Trophoblast cell (in vitro differentiated cells and primary cell): Measurements from ENCODE around the gene PLEKHM3.

Source experiments
- DNase-seq, 2 donors: peaks; one replicate each; pipeline ENCODE4 v3.0.0-alpha.2; 2016
- H2AFZ ChIP-seq: 2 replicates; pipeline ENCODE4 v1.6.1; 2013; ENCODE audit warnings: low read length, moderate library complexity, mild to moderate bottlenecking; ENCODE audit not compliant: insufficient read depth, poor library complexity
- H2AK5ac ChIP-seq: 2 replicates; pipeline ENCODE4 v1.6.1; 2013; ENCODE audit warnings: mild to moderate bottlenecking, low read length
- H2BK120ac ChIP-seq: 2 replicates; pipeline ENCODE4 v1.6.1; 2013; ENCODE audit warnings: low read length, mild to moderate bottlenecking, moderate library complexity; ENCODE audit not compliant: insufficient read depth, poor library complexity
- H2BK12ac ChIP-seq: 2 replicates; pipeline ENCODE4 v1.6.1; 2013; ENCODE audit warnings: mild to moderate bottlenecking, low read length, moderate library complexity
- H2BK5ac ChIP-seq: 2 replicates; pipeline ENCODE4 v1.6.1; 2013; ENCODE audit warnings: low read length, low read depth, moderate library complexity, mild to moderate bottlenecking; ENCODE audit not compliant: poor library complexity
- H3K14ac ChIP-seq: 2 replicates; pipeline ENCODE4 v1.6.1; 2013; ENCODE audit warnings: mild to moderate bottlenecking, low read length
- H3K18ac ChIP-seq: 2 replicates; pipeline ENCODE4 v1.6.1; 2013; ENCODE audit warnings: mild to moderate bottlenecking, low read length
- H3K23ac ChIP-seq: 2 replicates; pipeline ENCODE4 v1.6.1; 2013; ENCODE audit warnings: low read length
- H3K27ac ChIP-seq: 2 replicates; pipeline ENCODE4 v1.5.1; 2013; ENCODE audit warnings: low read depth, mild to moderate bottlenecking, inconsistent platforms, low read length, moderate library complexity
- H3K27me3 ChIP-seq: 2 replicates; pipeline ENCODE4 v1.6.1; 2013; ENCODE audit warnings: inconsistent platforms, mild to moderate bottlenecking, low read length, moderate library complexity; ENCODE audit not compliant: insufficient read depth
- H3K36me3 ChIP-seq, 2 experiments: 1 replicate in 1 of 2; 2 replicates in 1 of 2; pipeline ENCODE4 v1.6.1; 2013; ENCODE audit warnings: low read length in 2 of 2, mild to moderate bottlenecking in 2 of 2, moderate library complexity in 1 of 2; ENCODE audit not compliant: insufficient read depth in 2 of 2, control insufficient read depth in 1 of 2
- H3K4ac ChIP-seq: 2 replicates; pipeline ENCODE4 v1.6.1; 2013; ENCODE audit warnings: low read depth, mild to moderate bottlenecking, low read length, moderate library complexity
- H3K4me1 ChIP-seq, 2 experiments: 1 replicate in 1 of 2; 2 replicates in 1 of 2; pipeline ENCODE4 v1.6.1; 2013; ENCODE audit warnings: low read length in 2 of 2, mild to moderate bottlenecking in 2 of 2, moderate library complexity in 1 of 2; ENCODE audit not compliant: insufficient read depth in 2 of 2, control insufficient read depth in 1 of 2
- H3K4me2 ChIP-seq: 2 replicates; pipeline ENCODE4 v1.6.1; 2013; ENCODE audit warnings: inconsistent platforms, mild to moderate bottlenecking, low read length, moderate library complexity
- H3K4me3 ChIP-seq: 2 replicates; pipeline ENCODE4 v1.5.1; 2013; ENCODE audit warnings: mild to moderate bottlenecking, low read depth, low read length, inconsistent platforms
- H3K79me1 ChIP-seq: one replicate; pipeline ENCODE4 v1.6.1; 2013; ENCODE audit warnings: low read length
- H3K79me2 ChIP-seq: 2 replicates; pipeline ENCODE4 v1.6.1; 2013; ENCODE audit warnings: low read length, mild to moderate bottlenecking; ENCODE audit not compliant: control insufficient read depth, insufficient read depth, poor library complexity
- H3K9ac ChIP-seq: 2 replicates; pipeline ENCODE4 v1.6.1; 2013; ENCODE audit warnings: mild to moderate bottlenecking, low read length
- H3K9me3 ChIP-seq: 2 replicates; pipeline ENCODE4 v1.6.1; 2013; ENCODE audit warnings: low read depth, mild to moderate bottlenecking, control low read depth, inconsistent platforms, low read length; ENCODE audit not compliant: insufficient read depth
- H4K12ac ChIP-seq: 2 replicates; pipeline ENCODE4 v1.6.1; 2013; ENCODE audit warnings: low read depth, mild to moderate bottlenecking, low read length, moderate library complexity
- H4K8ac ChIP-seq: 2 replicates; pipeline ENCODE4 v1.6.1; 2013; ENCODE audit warnings: low read depth, mild to moderate bottlenecking, low read length, moderate library complexity
- H4K91ac ChIP-seq: one replicate; pipeline ENCODE4 v1.6.1; 2013; ENCODE audit warnings: low read depth, mild to moderate bottlenecking, low read length, moderate library complexity
- WGBS: extraction: QIAGEN DNeasy Blood & Tissue Kit; methylation state at CpG from one replicate; pipeline ENCODE4 v1.1.7; 2013; ENCODE audit warnings: missing lambda C conversion rate; ENCODE audit not compliant: insufficient read length, insufficient coverage; ENCODE audit errors: extremely low coverage; 5-methylcytosine and 5-hydroxymethylcytosine counted together

Gene PLEKHM3

DNA sequence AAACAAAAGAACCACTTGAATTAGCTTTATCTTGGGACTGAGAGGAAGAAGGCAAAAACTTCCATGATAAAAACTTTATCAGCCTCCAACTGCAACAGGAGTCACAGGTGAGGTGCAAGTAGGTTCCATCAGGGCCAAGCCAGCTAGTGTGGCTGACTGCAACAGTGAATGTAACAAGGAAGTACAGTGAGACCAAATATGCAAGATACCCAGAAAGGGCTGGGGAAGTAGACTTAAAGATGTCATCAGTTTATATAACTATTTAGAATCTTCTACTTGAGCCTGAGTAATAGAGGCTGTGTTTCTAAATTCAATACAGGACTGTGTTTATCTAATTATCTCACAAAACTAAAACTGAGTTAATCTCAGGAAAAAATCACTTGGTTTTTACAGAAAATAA, 14.8 kb downstream of the PLEKHM3 start:
- H4K8ac ChIP-seq = no peak overlapping the region
- no peaks in the 10 kb centered on the region for H3K9me3 ChIP-seq
- H3K4me2 ChIP-seq = no peak overlapping the region
- H2AFZ ChIP-seq = no peak overlapping the region
- no peak overlapping the region for H4K91ac ChIP-seq
- H3K4me1 ChIP-seq = peaks cover 3 to 11% of the 10 kb centered on the region in 2 experiments
- H3K79me1 ChIP-seq = no peaks in the 10 kb centered on the region
- no peak for DNase-seq
- H2BK120ac ChIP-seq = no peak overlapping the region
- no peak overlapping the region for H2BK5ac ChIP-seq
- no peak overlapping the region for H3K9ac ChIP-seq
- no peak overlapping the region for H4K12ac ChIP-seq
- H3K18ac ChIP-seq = no peak overlapping the region
- no peaks in the 10 kb centered on the region for H3K79me2 ChIP-seq
- H3K27me3 ChIP-seq = no peaks in the 10 kb centered on the region
- no peaks in the 10 kb centered on the region for H3K36me3 ChIP-seq
- no peak overlapping the region for H3K4me3 ChIP-seq
- H3K27ac ChIP-seq = no peak overlapping the region
- H3K14ac ChIP-seq = no peak overlapping the region
- H2AK5ac ChIP-seq = no peak overlapping the region
- H2BK12ac ChIP-seq = no peak overlapping the region
- H3K4ac ChIP-seq = no peak overlapping the region
- H3K23ac ChIP-seq = no peak overlapping the region

DNA sequence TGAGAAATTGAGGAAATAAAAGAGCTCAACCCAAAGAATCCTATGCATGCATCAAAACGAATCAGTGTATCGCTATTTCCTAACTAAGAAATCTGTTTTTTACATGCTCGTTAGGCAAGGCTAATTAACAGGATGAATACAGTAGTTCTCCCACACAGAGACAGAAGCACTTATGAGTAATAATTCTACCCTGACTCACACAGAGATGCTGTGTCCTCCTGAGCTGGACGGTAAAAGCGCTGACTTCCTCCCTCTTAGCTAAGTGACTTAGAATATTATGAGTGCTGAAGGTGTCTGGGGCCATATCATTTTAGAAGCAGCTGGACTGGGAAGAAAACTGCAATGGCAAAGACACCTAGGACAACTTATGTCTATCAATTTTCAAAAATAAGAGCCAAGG, 18.5 kb downstream of the PLEKHM3 start:
- Histone ChIP-seq H4K12ac (no peak overlapping the region), H4K8ac (no peak overlapping the region), H3K27ac (no peak overlapping the region), H4K91ac (no peak overlapping the region), H2BK120ac (no peak overlapping the region), H2AK5ac (no peak overlapping the region), H3K36me3 (no peaks in the 10 kb centered on the region), H3K4ac (no peak overlapping the region), H3K4me3 (no peak overlapping the region), H3K23ac (no peak overlapping the region), H3K9ac (no peak overlapping the region), H3K79me1 (no peaks in the 10 kb centered on the region), H2BK12ac (no peak overlapping the region), H3K4me1 (peaks cover 3 to 7% of the 10 kb centered on the region in 2 experiments), H3K18ac (no peak overlapping the region), H3K14ac (no peak overlapping the region), H2BK5ac (no peak overlapping the region), H2AFZ (no peak overlapping the region), H3K4me2 (no peak overlapping the region), H3K27me3 (no peaks in the 10 kb centered on the region), H3K9me3 (no peaks in the 10 kb centered on the region), H3K79me2 (no peaks in the 10 kb centered on the region)
- no CpG with 5 or more reads among the region's 5 CpGs for WGBS
- no peak for DNase-seq

DNA sequence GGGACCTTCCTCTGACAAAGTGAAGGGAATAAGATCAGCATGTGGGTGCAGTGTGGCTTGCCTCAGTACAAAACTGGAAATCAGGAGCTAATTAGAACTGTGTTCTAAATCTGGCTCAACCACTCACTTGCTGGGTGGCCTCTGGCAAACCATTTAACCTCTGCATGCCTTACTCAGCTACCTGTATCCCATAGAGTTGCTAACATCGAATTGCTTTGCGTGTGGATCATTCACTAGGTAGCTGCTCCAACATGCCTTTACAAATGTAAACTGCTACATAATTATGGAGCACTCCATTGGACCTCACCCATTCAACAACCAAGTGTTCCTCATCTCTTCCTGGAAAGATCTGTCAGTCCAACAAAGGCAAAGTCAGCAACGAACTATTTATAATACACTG, 19.0 kb downstream of the PLEKHM3 start:
- Histone ChIP-seq H3K4me2 (no peak overlapping the region), H2AFZ (no peak overlapping the region), H3K23ac (no peak overlapping the region), H2BK12ac (no peak overlapping the region), H3K4me3 (no peak overlapping the region), H3K4me1 (peaks cover 3 to 7% of the 10 kb centered on the region in 2 experiments), H3K9ac (no peak overlapping the region), H2BK5ac (no peak overlapping the region), H3K18ac (no peak overlapping the region), H3K79me1 (no peaks in the 10 kb centered on the region), H3K27ac (no peak overlapping the region), H2BK120ac (no peak overlapping the region), H3K36me3 (peaks cover 0 to under 1% of the 10 kb centered on the region in 2 experiments), H3K27me3 (no peaks in the 10 kb centered on the region), H3K4ac (no peak overlapping the region), H4K8ac (no peak overlapping the region), H4K12ac (no peak overlapping the region), H3K14ac (no peak overlapping the region), H2AK5ac (no peak overlapping the region), H4K91ac (no peak overlapping the region), H3K9me3 (no peaks in the 10 kb centered on the region), H3K79me2 (no peaks in the 10 kb centered on the region)
- WGBS = no CpG with 5 or more reads among the region's 3 CpGs
- peak in 1 of 2 donors; percentile 34 for DNase-seq

DNA sequence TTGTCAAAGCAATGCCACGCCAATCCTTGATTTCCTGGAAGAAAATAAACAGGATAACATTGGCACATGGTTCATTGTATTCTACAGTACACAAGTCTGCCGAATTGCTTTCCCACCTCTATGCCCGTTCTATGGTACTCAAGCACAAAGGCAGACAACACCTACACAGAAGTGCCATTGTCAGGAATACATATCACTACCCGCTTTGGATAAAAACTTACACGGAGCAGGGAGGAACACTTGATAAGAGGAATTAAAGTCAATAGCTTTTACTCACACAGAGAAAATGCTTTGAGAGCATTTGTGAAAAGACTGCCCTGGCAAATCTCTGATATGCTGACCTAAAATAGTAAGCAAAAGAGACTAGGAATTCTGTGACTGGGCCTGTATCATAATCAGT, 23.4 kb downstream of the PLEKHM3 start:
- no peak overlapping the region for H3K9ac ChIP-seq
- no peaks in the 10 kb centered on the region for H3K79me2 ChIP-seq
- H4K91ac ChIP-seq = no peak overlapping the region
- DNase-seq = no peak
- H3K4ac ChIP-seq = no peak overlapping the region
- no CpG with 5 or more reads among the region's 5 CpGs for WGBS
- H3K9me3 ChIP-seq = no peaks in the 10 kb centered on the region
- H3K4me1 ChIP-seq = peaks cover 3 to 4% of the 10 kb centered on the region in 2 experiments
- no peak overlapping the region for H2AK5ac ChIP-seq
- H3K4me3 ChIP-seq = no peak overlapping the region
- peaks cover 0 to 5% of the 10 kb centered on the region in 2 experiments for H3K36me3 ChIP-seq
- no peak overlapping the region for H2BK5ac ChIP-seq
- no peak overlapping the region for H3K4me2 ChIP-seq
- no peak overlapping the region for H3K27ac ChIP-seq
- H3K18ac ChIP-seq = no peak overlapping the region
- H3K14ac ChIP-seq = no peak overlapping the region
- no peak overlapping the region for H3K23ac ChIP-seq
- H3K27me3 ChIP-seq = no peaks in the 10 kb centered on the region
- no peak overlapping the region for H2BK120ac ChIP-seq
- H2BK12ac ChIP-seq = no peak overlapping the region
- no peaks in the 10 kb centered on the region for H3K79me1 ChIP-seq
- H4K8ac ChIP-seq = no peak overlapping the region
- no peak overlapping the region for H2AFZ ChIP-seq
- no peak overlapping the region for H4K12ac ChIP-seq
